CD4-positive, alpha-beta T cell treated with Interleukin-17A for 1 hour (primary cell): ENCODE results near the gene ANO10.
"Not testable (repeated sequence)": the region's sequence is repeated elsewhere in the genome, so short reads cannot be mapped to it uniquely, and the experiment has no call there.

Experiments used
- DNase-seq: peaks from one replicate; pipeline ENCODE4 v3.0.0-alpha.2; 2020

ANO10 gene, protein sequence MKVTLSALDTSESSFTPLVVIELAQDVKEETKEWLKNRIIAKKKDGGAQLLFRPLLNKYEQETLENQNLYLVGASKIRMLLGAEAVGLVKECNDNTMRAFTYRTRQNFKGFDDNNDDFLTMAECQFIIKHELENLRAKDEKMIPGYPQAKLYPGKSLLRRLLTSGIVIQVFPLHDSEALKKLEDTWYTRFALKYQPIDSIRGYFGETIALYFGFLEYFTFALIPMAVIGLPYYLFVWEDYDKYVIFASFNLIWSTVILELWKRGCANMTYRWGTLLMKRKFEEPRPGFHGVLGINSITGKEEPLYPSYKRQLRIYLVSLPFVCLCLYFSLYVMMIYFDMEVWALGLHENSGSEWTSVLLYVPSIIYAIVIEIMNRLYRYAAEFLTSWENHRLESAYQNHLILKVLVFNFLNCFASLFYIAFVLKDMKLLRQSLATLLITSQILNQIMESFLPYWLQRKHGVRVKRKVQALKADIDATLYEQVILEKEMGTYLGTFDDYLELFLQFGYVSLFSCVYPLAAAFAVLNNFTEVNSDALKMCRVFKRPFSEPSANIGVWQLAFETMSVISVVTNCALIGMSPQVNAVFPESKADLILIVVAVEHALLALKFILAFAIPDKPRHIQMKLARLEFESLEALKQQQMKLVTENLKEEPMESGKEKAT

DNA sequence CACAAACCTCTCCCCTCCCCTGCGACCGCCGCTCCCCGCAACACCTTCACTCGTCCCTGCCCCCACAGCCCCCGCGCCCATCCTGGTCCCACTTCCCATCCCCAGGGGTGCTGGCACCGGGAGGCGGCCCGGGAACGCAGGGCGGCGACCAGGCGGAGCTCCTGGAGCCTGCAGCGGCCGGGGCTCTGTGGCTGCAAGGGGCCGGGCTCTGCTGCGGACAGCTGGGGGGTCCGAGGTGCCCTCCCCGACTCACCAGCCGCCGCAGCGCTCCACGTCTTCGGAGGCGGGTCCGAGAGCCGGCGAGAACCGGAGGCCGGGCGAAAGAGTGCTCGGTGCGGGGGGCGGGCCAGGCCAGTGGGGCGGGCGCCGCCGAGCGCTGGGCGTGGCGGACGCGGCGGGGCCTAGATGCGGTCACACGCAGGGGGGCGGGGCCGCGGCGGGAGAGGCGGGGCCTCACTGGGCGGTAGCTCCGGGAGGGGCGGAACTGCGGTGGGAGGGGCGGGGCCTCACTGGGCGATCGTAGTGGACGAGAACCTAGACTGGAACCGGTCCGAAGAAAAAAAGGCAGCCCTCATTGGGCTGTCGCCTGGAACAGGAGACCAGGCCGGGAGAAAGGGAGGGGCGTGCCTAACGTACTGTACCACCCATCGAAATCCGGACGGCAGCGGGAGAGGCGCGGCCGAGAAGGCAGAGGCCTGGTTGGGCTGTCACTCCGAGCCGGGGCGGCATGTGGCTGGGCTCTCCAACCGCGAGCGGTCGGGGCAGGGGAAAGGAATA, at the start of gene ANO10:
TSS of gene ANO10 (minus strand) at position 356 of the 777 bp plus-strand sequence. CDS start 16,159 bp downstream, outside the sequence.
- DNase-seq, result peak; percentile 95

DNA sequence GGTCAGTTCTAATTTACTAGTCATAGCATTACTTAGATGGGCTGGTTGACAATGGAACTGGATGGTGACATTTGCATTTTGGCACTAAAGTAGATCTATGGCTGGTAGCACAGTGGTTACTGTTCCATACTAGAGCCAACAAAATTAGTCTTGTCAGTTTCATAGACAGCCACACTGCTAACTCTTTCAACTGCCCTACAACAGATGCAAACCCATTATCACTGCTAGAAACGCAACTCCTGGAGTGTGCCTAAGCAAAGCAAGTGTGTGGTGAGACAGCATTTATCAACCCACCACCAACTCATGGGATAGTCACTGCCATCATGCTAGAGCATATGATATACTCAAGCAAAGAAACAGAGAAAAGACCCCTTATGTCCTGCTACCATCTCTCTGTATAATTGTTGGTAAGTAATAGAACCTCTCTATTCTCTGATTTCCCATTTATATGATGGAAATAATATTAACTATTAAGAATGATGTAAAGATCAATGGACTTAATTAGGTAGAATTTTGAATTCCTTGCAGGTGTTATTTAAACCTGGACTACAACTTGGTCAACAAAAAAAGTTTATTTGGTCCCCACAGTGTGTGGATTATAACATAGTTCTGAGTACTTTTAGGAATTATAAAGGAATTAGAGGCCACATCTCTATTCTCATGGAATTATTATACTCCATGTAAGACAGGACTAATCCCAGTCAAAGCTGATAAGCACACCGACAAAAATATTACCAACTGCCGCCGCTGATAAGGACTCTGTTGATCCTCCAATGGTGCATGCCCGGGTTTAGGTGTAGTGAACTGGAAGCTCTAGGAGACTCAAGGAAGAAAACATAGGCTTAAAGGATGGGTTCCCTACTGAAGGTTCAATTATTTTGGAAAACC, 49.1 kb upstream of the ANO10 start:
- no peak for DNase-seq

DNA sequence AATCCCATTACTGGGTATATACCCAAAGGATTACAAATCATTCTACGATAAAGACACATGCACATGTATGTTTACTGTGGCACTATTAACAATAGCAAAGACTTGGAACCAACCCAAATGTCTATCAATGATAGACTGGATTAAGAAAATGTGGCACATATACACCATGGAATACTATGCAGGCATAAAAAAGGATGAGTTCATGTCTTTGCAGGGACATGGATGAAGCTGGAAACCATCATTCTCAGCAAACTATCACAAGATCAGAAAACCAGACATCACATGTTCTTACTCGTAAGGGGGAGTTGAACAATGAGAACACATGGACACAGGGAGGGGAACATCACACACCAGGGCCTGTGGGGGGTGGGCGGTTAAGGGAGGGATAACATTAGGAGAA, 43.2 kb upstream of the ANO10 start:
- DNase-seq, result not testable (repeated sequence)

DNA sequence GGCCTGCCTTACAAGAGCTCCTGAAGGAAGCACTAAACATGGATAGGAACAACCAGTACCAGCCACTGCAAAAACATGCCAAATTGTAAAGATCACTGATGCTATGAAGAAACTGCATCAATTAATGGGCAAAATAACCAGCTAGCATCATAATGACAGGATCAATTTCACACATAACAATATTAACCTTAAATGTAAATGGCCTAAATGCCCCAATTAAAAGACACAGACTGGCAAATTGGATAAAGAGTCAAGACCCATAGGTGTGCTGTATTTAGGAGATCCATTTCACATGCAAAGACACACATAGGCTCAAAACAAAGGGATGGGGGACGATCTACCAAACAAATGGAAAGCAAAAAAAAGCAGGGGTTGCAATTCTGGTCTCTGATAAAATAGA, 39.6 kb upstream of the ANO10 start:
- not testable (repeated sequence) for DNase-seq

DNA sequence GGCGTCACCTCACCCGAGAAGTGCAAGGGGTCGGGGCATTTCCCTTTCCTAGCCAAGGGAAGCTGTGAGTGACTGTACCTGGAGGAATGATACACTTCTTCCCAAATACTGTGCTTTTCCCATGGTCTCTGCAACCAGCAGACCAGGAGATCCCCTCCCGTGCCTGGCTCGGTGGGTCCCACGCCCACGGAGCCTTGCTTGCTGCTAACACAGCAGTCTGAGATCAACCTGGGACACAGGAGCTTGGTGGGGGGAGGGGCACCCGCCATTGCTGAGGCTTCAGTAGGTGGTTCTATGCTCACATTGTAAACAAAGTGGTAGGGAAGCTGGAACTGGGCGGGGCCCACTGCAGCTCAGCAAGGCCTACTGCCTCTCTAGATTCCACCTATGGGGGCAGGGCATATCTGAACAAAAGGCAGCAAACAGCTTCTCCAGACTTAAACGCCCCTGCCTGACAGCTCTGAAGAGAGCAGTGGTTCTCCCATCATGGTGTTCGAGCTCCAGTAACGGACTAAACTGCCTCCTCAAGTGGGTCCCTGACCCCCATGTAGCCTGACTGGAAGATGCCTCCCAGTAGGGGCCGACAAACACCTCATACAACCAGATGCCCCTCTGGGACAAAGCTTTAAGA, 37.6 kb upstream of the ANO10 start:
- no peak for DNase-seq

DNA sequence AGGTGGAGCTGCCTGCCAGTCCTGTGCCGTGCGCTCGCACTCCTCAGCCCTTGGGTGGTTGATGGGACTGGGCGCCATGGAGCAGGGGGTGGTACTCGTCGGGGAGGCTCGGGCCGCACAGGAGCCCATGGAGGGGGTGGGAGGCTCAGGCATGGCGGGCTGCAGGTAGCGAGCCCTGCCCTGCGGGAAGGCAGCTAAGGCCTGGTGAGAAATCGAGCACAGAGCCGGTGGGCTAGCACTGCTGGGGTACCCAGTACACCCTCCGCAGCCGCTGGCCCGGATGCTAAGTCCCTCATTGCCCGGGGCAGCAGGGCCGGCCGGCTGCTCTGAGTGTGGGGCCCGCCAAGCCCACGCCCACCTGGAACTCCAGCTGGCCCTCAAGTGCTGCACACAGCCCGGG, 34.6 kb upstream of the ANO10 start:
- not testable (repeated sequence) for DNase-seq

DNA sequence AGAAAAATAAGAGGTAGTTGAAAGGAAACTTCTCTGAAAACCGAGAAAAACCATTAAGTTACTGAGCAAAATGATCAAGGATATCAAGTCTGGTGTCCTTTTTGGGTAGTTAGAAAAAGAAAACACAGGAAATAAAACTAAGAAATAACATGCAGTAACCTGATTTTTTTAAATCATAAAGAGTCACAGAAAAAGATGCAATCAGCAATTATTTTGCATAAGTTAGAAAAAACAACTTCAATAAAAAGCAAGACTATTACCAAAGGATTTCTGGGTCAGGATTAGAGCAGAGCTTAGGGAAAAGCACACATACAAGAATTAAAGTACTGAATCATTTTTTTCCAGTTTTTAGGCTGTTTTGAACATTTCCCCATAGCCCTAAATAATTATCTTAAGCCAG, 28.5 kb upstream of the ANO10 start:
- DNase-seq, result no peak

DNA sequence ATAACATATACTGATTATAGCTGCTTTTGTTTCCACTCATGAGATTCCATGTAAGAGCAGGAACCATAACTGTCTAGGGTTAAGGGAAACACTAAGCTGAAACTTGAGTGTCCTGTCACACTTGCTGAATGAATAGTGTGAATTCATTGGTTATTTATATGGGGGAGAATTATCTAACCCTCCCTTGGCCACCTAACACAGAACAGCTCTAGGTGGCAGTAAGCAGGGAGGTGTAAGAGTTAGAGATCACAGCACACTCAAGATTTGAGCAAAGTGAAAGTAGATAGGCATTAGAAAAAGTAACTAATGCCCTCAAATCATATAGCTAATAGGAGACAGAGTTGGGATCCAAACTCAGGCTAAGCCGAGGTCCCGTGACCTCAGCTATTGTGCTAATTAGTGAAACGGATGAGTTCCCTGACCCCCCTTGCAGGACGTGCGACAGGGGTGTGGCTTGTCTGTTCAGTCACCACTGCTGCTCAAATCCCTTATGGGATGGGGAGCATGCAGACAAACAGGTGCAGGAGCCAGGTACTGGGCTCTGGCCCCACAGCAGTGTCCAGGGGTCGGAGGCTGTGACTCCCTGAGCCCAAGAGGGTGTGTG, 27.7 kb upstream of the ANO10 start:
- DNase-seq, result no peak

DNA sequence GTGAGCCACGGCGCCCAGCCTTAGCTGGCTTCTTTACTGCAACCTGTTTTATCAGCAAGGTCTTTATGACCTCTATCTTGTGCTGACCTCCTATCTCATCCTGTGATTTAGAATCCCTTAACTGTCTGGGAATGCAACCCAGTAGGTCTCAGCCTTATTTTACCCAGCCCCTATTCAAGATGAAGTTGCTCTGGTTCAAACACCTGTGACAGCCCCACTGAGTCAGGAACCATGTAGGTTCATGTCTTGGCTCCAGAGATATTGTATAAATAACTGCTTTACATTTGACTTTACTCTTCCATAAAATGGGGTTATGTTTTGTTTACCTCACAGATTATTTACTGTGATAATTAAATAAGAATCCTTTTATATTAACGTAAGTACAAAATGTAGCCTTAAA, 27.1 kb upstream of the ANO10 start:
- no peak for DNase-seq

DNA sequence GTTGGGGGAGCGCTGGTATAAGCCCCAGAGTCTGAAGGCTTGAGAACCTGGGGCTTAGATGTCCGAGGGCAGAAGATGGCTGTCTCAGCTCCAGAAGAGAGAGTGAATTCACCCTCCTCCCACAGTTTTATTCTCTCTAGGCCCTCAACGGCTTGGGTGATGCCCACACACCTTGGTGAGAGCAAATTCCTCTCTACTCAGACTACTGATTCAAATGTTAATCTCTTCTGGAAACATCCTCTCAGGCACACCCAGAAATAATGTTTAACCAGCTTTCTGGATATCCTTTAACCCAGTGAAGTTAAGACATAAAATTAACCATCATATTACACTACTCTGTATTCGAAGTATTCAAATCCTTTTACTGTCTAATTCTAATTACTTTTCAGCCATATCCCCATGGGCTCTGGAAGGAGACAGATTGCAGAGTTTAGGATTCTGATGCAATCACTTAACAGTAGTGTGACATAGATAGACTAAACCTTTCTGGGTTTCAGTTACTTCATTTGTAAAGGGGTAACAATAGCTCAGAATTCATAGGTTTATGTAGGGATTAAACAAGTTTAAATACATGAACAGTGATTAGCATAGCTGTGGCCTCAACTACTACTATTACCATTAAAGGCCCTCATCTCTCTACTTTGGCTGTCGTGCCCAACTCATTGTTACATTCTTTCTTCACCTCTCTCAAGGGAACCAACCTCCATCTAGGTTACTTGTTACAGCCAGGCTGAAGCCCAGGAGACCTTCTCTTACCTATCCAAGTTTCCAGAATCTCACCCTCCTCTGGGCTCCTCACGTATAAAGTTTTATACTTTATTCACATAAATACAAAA, 25.7 kb upstream of the ANO10 start:
- DNase-seq, result no peak

DNA sequence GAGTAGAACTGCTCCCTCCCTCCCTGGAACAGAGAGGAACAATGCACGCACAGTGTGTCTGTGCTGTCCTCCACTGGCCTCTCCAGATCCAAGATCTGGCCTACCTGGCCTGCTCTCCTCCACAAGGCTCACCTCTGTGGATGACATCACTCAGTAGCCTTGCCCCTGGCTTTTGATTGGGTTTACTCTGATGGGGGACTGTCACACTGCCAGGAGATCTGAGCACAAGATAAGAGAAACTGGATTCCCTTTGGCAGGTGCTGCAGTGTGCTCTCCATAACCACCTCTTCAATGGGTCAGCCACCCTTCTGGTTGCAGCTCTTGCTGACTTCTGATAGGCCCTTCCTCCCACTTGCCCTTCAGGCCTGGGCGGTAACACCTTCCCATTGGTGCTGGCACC, 22.6 kb upstream of the ANO10 start:
- no peak for DNase-seq

DNA sequence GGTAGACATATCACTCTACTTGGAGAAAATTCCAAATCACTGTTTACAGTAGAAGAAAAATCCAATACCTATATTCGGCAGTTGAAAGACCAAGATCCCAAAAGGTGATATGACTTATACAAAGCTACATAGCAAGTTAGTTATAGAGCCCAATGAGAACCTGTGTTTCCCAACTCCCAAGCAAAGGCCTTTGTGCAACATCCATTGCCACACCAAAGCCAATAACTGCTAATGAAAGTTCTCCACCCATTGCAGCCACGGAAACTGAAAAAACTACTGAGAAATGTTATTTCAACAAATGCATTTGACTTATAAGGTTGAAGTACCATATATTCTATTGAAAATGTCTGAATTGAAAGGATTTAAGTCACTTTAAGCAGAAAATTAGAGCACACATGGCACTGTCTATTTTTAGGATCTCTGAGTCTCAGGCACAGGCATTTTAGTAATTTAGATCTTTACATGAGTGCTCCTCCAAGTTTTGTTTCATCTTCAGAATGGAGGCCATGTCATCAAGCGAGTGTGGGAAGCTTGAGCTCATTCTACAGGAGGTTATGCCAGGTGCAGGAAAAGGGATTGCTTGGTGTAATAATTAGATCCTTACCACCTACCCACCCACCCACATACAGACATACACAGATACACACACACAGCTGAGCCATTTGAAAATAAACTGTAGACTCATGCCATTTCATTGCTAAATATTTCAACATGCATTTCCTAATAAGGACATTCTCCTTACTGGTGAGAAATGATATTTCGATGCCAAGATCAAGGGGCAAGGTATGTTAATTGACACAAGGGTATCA, 19.7 kb upstream of the ANO10 start:
- no peak for DNase-seq

DNA sequence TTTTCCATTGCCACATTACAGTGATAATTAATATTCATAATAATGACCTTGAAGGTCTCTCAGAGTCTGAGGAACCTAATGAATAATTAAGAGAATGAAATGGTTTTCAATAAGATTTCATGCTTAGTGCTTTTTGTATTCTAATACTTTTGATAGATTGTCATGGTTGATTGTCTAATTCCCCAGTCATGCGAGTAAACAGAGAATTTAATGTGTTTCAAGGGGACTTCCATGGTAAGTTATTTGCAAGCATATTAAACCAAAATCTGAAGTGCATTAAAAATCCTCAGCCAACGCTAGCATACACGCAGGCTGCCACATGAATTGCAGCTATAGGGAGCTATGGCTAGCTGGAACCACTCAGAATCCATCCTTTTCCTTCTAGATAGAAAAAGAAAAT, 18.9 kb upstream of the ANO10 start:
- no peak for DNase-seq

DNA sequence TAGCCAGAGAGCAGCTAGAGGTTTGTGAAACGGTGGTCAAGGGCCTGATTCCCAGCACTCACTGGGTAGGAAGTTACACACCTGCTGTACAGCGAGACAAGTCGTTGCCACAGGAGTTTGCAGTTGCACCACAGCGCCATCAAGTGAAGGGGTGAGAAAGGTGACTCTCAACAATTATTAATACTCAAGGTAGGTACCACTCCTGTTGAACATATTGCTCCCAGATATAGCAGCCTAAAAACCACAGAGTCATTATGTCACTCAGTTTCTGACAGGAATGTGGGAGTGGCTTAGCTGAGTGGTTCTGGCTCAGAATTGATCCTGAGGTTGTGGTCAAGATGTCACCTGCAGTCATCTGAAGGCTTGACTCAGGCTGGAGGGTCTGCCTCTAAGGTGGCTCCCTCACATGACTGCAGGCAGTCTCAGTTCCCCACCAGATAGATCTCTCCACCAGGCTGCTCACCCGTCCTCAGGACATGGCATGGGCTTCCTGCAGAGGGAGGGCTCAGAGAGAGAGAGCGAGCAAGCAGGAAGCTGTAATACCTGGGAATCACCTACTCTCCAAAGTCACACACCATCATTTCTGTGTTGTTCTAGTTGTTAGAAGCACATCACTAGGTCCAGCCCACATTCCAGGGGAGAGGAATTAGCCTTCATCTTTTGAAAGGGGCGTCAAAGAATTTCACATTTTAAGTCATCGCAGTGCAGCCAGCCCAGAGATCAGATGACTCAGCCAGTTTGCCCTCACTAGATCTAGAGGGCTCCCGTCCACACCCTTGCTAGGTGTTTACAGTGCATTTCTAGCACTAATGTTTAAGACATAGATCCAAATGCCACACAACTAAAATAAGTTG, 17.0 kb upstream of the ANO10 start:
- peak; percentile 38 for DNase-seq

DNA sequence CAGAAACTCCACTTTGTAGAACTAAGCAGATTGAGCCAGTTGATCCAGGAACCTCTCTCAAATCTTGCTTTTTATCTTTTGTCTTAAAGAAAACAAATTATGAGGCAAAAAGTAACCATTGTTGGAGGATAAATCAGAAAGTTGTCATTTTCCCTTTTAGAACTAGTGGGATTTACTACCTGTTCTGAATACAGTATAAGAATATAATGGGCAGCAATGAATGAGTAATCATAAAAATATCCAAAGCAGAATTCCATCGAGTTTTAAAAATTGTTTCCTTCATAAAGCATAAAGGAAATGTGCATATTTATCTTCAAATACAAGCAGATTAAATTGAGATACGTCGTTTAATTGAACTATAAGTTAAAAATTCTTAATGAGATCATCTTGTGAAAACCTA, 15.9 kb upstream of the ANO10 start:
- DNase-seq, result no peak

DNA sequence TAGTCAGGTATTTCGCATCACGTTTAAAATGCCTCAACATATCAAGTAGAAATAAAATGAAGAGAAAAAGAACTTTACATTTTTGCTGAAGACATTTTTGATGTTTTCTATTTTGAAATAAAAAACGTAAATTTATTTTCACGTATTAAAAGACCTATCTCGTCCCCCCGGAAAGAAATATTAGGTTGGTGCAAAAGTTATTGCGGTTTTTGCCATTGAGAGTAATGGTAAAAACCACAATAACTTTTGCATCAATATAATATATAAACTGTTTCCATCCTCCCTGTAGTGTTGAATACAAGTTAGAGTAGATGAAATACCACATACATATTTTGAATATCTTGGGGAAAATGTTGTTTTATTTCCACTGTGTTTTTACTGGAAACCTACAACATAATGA, 11.2 kb upstream of the ANO10 start:
- no peak for DNase-seq

DNA sequence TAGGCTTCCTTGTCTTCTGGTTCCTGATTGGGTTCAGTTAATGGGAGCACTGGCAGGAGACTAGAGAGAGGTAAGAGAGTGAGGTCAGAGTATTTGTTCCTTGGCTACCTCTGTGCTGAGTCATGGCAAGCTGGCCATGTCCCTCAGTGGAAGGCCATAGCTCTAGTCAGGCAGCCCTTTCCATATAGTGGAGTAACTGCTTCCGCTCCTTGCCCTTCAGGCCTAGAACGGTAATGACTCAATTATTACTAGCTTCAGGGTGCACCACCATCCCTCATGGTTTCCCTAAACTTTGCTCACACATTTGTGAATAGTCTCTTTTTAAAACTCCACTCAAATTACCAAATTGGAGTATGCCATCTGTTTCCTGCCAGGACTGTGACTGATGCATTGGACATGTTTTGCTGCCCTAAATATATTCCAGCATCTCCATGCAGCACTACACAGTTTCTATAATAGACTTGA, 10.5 kb upstream of the ANO10 start:
- DNase-seq, result no peak

DNA sequence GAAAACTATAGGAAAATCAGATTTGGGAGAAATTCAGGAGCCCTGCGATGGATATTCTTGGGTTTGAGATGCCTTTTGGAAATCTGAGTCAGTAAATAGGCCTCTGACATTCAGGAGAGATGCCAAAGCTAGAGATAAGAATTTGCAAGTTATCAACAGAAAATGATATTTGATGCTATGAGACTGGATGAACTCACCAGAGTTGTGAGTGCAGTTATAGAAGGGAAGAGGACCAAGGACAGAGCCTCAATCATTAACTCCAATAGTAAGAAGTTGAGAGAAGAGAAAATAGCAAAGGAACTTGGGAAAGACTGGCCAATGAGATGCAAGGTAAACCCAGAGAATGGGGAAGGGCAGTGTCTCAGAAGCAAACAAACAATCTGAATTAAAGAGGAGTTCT, 7.9 kb upstream of the ANO10 start:
- DNase-seq, result no peak

DNA sequence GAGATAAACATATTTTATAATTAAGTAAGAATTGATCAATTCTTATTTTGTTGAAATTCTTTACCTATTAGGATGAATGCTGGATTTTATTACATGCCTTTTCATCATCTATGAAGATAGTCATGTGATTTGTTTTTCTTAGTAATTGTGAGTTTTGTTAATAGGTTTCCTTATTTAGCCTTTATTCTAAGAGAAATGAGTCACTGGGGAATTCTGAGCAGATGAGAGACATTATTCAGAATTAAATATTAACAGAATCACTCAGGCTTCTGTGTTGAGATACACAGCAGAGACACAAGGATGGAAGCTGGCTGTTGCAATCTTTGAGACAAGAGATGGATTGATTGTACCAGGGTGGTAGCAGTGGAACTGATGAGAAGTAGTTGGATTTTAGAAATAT, 7.4 kb upstream of the ANO10 start:
- no peak for DNase-seq
